Measurements from ENCODE around the gene BLMH. TPM values are rescaled to one million over a fixed set of nuclear protein-coding genes. Genes with fewer than 3 reads are reported as not detected.

BLMH gene
- total RNA-seq, 4 donors from 2014 or later, result 18.1 to 35.7 (median 28.1) TPM

GRCh38 chr17:30310562-30310961, 18.8 kb upstream of the BLMH start:
- 96% methylated on average over 2 of the region's 2 CpGs for WGBS, 2 donors
- H3K27me3 ChIP-seq, result peaks cover 0 to 1% of the 10 kb centered on the region in 2 donors
- no peaks in the 10 kb centered on the region for H3K36me3 ChIP-seq
- DNase-seq (ENCODE audit: low spot score in 2 of 2), result no peak
- H3K9me3 ChIP-seq, result no peaks in the 10 kb centered on the region
- H3K4me3 ChIP-seq, result no peak overlapping the region
- H3K4me1 ChIP-seq, result no peaks in the 10 kb centered on the region
- H3K27ac ChIP-seq, result no peak overlapping the region
- no peak for TF ChIP-seq CTCF (IDR thresholded peaks at IDR 0.05)
- no peak for TF ChIP-seq POLR2A (IDR thresholded peaks at IDR 0.05)
- no peak for TF ChIP-seq EP300 (IDR thresholded peaks at IDR 0.05)

GRCh38 chr17:30309591-30309990, 17.8 kb upstream of the BLMH start:
- Histone ChIP-seq H3K27ac (no peak overlapping the region), H3K4me3 (no peak overlapping the region), H3K9me3 (no peaks in the 10 kb centered on the region), H3K27me3 (peaks cover 0 to 5% of the 10 kb centered on the region in 2 donors), H3K4me1 (no peaks in the 10 kb centered on the region), H3K36me3 (no peaks in the 10 kb centered on the region)
- TF ChIP-seq EP300 (IDR thresholded peaks at IDR 0.05) (no peak), POLR2A (IDR thresholded peaks at IDR 0.05) (no peak), CTCF (IDR thresholded peaks at IDR 0.05) (no peak)
- WGBS, 2 donors, result 73 to 75% methylated on average over 6 of the region's 6 CpGs
- DNase-seq (ENCODE audit: low spot score in 2 of 2), result no peak

- no peak for DNase-seq (ENCODE audit: low spot score in 2 of 2)
- no peak overlapping the region for H3K27ac ChIP-seq
- no peaks in the 10 kb centered on the region for H3K4me1 ChIP-seq
- H3K4me3 ChIP-seq, result no peak overlapping the region
- 76 to 85% methylated on average over 2 of the region's 2 CpGs for whole genome bisulfite sequencing, 2 donors
- no peaks in the 10 kb centered on the region for H3K9me3 ChIP-seq
- TF ChIP-seq EP300 (IDR thresholded peaks at IDR 0.05) (no peak), CTCF (IDR thresholded peaks at IDR 0.05) (no peak), POLR2A (IDR thresholded peaks at IDR 0.05) (no peak)
- H3K27me3 ChIP-seq, result peaks cover 0 to 5% of the 10 kb centered on the region in 2 donors
- no peaks in the 10 kb centered on the region for H3K36me3 ChIP-seq
These were observed 16.7 kb upstream of the BLMH start for GRCh38 chr17:30308406-30308805.

GRCh38 chr17:30304778-30305177, 13.0 kb upstream of the BLMH start:
- H3K36me3 ChIP-seq, result no peaks in the 10 kb centered on the region
- H3K4me1 ChIP-seq, result no peaks in the 10 kb centered on the region
- DNase-seq (ENCODE audit: low spot score in 2 of 2), result no peak
- 78 to 80% methylated on average over 3 of the region's 3 CpGs for WGBS, 2 donors
- no peak overlapping the region for H3K4me3 ChIP-seq
- no peaks in the 10 kb centered on the region for H3K9me3 ChIP-seq
- no peak overlapping the region for H3K27ac ChIP-seq
- peaks cover 0 to 5% of the 10 kb centered on the region in 2 donors for H3K27me3 ChIP-seq
- no peak for TF ChIP-seq EP300 (IDR thresholded peaks at IDR 0.05)
- TF ChIP-seq POLR2A (IDR thresholded peaks at IDR 0.05), result no peak
- no peak for TF ChIP-seq CTCF (IDR thresholded peaks at IDR 0.05)

- Histone ChIP-seq H3K36me3 (no peaks in the 10 kb centered on the region), H3K4me1 (no peaks in the 10 kb centered on the region), H3K9me3 (no peaks in the 10 kb centered on the region), H3K4me3 (no peak overlapping the region), H3K27me3 (peaks cover 0 to 5% of the 10 kb centered on the region in 2 donors), H3K27ac (no peak overlapping the region)
- no peak for DNase-seq (ENCODE audit: low spot score in 2 of 2)
- TF ChIP-seq CTCF (IDR thresholded peaks at IDR 0.05) (no peak), EP300 (IDR thresholded peaks at IDR 0.05) (no peak), POLR2A (IDR thresholded peaks at IDR 0.05) (no peak)
- 83 to 90% methylated on average over 3 of the region's 3 CpGs for WGBS, 2 donors
These were observed 10.5 kb upstream of the BLMH start for GRCh38 chr17:30302241-30302640.
